GM10847 (cell line): Measurements from ENCODE around the gene ACTR3.

ENCODE experiments used
- POLR2A ChIP-seq: IDR thresholded peaks from 2 replicates; pipeline ENCODE4 v1.6.1; 2011; ENCODE audit not compliant: insufficient read length; ENCODE audit errors: extremely low read depth

The ACTR3 gene

DNA sequence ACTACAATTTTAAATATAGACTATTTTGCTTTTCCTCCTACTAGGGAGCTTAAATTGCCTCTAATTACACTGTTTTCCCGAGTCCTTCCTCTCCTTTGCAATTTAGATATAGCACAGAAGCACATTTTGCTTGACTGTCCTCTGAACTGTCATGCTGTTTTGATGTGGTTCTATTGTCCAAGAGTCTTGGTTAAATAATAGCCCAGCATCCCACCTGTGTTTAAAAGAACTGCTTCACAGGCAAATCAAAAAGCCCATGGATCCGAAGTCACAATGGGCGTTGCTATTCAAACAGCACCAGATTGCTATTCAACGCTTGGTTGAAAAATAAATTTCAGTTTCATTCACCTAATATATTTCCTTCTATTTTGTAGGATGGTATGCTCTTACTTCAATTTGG lies 22.3 kb upstream of the ACTR3 start:
- no peak for TF ChIP-seq POLR2A

DNA sequence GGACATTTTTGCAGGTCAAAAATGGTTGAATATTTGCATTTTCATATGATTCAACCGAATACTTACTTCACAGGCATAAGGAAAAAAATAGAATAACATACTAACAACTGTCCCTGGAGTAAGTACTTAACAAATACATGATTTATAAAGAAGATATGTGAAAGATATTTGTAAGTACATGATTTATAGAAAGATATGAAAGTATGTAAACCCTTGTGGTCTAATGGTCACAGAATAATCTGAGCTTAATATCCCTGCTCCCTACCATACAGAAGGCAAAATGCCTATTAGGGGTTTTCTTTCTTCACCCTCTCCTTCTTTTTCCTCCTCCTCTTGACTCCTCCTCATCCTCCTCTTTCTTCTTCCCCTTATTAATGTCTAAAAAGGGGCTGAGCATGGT lies 20.6 kb upstream of the ACTR3 start:
- TF ChIP-seq POLR2A: no peak

DNA sequence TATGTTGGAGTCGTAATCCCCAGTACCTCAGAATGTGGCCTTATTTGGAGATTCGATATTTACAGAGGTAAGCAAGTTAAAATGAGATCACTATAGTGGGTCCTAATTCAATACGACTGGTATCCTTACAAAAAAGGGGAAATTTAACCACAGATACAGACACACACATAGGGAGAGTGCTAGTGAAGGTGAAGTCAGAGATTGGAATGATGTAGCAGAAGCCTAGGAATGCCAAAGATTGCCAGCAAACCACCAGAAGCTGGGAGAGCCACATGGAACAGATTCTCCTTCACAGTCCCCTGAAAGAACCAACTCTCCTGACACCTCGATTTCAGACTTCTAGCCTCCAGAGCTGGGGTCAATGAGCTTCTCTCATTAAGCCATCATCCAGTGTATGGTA lies 17.7 kb upstream of the ACTR3 start:
- no peak for TF ChIP-seq POLR2A

DNA sequence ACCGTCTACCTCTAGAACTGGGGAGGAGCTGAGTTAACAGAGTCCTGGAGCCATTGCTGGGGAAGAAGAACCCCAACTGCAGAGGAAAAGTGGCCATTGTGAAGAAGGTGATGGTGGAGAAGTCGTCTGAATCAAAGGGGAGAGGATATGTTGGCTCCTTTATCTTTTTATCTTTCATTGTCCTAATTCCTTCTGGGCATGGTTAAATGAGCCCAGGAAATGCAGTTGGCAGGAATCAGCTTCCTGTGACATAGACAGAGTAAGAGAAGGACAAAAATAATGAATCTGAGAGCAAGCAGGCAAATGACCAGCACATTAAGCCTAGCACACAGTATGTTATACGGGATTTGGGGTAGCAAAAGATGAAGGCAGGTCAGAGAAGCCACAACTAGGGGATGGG lies 16.0 kb upstream of the ACTR3 start:
- no peak for TF ChIP-seq POLR2A

DNA sequence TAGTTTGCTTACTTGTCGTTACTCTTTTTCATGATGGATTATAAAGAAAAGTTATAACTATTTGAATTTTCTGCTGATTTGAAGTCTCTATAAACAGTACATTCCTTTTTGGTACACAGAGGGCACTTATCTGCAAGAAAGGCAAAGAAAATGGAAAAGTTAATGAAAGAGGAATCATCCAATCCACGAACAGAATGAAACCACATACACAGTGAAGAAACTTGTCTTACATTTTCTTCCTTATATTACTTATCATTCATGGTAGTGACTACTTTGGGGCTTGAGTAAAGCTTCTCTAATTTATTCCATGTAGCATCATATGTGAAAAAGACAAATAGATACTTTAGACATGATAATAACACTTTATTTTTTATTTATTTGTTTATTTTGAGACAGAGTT lies 14.8 kb upstream of the ACTR3 start:
- TF ChIP-seq POLR2A: no peak

DNA sequence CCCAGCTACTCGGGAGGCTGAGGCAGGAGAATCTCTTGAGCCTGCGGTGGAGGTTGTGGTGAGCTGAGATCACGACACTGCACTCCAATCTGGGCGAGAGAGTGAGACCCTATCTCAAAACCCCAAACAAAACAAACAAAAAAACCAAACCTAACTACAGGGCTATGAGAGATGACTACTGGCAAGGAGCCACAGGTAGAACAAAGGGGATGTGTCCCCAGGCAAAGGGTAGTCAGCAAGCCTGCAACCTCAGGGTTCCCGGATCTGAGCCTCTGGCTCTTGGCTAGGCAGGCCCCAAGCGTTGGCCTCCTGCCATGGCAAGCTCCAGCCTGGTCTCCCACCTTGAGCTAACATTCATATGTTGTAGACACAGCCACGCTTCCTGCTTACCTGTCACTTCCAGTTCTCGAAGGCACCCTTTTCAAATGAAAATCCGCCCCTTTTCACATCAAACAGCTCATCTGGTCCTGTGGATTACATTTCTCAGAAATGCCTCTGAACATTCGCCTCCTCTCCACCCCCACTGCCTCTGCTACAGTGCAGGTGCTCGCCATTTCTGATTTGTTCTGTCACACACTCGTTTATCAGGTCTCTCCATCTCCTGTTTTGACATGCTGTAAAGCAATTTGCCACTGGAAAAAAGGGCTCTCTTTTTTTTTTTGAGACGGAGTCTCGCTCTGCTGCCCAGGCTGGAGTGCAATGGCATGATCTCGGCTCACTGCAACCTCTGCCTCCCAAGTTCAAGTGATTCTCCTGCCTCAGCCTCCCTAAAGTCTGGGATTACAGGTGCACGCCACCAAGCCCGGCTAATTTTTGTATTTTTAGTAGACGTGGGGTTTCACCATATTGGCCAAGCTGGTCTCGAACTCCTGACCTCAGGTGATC lies 13.1 kb upstream of the ACTR3 start:
- no peak for TF ChIP-seq POLR2A

DNA sequence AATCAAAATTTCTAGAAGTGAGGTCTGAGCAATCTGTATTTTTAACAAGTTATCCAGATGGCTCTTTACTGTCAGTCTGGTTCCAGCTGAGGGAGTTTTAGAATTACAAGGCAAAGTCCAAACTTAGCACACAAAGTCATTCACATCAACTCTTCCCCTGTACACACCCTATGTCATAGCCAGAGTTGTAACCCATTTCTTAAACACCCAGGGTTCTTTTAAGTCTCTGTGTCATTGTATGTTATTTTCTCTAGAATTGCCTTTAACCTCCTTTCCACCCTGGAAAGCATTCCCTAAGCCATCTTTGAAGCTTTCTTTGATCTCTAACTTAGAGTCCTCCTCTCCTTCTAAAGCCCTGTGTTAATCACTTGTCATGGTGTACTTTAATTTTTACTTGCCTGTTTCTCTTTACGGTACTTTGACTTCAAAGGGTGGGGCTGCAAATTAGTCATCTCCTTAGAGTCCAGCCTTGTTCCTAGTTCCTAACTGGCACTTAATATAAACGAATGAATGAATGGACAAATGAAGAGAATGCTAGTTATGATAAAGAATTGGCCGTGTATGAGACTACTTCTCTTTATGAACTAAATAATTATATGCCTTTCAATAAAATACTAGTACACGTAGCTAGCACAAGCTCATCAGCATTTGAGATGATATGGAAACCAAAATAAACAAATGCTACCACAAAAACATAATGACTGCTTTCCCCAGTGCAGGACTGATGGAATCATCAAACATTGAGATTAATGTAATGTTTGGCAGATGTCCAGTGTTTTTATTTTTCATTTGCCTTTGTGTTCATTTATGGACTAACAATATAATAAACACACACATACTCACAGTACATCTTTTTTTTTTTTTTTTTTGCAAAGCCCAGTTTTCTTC lies 11.9 kb upstream of the ACTR3 start:
- no peak for TF ChIP-seq POLR2A

DNA sequence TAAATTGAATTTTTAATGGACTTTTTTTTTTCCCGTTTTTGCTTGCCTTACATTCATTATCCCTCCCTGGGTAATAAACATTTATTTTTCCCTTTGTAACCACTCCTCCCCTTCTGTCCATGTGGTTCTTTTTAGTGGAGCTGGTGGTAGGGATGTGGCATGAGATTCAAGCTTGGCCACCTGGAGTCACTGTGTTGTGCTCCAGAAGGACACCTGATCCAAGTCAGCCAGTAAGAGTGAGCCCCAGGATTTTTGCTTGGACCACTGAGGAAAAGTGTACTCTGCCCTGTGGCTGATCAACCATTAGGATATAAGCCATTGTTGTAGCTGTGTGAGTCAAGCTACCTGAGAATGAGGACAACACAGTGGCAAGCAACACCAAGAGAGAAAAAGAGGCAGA lies 11.1 kb upstream of the ACTR3 start:
- no peak for TF ChIP-seq POLR2A

DNA sequence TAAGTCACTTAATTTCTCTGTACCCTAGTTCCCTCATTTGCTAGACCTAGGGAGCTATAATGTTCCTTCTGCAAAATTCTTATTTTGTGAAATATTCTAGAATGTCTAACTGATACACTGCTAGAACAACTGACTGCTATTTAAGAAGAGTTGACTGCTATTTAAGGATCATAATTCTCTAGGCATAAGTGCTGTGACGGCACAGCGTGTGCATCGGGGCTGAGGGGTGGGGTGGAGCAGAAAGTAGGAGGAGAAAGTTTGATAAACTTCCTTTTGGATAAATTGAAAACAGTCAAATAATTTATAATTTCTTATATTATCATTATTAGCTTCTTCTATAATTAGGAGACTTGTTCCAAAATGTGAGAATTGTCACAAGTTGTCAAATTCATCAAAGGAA lies 10.4 kb upstream of the ACTR3 start:
- TF ChIP-seq POLR2A: no peak

DNA sequence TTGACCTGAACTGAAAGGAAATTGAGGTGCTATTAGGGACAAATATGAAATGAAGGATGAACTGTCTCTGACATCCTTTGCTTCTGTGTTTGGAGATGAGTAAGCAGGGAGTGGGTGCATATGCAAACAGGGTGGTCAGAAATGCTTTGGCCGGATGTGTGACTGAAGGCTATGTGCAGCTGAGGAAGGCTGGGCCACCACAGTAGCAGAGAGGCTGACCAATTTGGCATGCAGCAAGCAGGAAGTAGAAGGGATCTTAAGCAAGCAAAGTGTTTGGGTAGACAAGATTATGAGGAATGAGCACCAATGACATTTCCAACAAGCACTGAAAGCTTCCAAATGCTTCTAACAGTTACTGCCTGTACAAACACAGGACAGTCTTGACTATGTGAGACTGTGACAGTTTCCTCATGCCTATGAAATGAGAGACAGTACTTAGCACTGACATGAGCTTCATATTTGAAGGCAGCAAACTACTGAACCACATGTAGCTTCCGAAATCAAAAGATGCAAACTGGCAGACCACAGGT lies 3.3 kb upstream of the ACTR3 start:
- no peak for TF ChIP-seq POLR2A

DNA sequence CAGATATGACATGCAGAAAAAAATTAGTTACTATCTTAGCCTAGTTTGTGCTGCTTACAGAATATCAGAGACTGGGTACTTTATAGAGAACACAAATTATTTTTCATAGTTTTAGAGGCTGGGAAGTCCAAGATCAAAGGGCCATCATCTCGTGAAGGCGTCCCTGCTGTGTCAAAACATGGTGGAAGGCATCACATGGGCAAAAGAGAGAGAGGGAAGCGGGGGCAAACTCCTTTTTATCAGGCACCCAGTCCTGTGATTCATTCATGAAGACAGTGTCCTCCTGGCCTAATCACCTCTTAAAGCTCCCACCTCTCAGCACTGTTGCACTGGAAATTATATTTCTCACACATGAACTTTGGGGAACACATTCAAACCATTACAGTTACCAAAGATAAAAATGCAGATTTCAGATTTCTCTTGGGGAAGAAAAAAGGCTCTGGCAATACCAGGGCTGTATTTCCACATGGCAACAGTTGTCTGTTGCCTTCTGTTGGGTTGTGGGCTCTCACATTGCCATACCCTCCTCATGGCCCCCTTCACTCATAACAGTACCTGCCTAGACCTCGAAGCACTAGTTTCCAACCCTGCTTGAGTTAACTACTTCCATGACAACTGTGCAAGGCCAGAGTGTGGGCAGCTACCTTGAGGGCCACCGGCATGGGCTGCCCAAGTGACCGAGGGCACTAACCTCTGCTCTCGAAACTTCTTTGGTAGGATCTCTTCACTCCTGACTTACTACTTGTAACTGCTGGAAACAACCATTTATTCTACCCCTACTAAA lies 2.7 kb upstream of the ACTR3 start:
- no peak for TF ChIP-seq POLR2A

DNA sequence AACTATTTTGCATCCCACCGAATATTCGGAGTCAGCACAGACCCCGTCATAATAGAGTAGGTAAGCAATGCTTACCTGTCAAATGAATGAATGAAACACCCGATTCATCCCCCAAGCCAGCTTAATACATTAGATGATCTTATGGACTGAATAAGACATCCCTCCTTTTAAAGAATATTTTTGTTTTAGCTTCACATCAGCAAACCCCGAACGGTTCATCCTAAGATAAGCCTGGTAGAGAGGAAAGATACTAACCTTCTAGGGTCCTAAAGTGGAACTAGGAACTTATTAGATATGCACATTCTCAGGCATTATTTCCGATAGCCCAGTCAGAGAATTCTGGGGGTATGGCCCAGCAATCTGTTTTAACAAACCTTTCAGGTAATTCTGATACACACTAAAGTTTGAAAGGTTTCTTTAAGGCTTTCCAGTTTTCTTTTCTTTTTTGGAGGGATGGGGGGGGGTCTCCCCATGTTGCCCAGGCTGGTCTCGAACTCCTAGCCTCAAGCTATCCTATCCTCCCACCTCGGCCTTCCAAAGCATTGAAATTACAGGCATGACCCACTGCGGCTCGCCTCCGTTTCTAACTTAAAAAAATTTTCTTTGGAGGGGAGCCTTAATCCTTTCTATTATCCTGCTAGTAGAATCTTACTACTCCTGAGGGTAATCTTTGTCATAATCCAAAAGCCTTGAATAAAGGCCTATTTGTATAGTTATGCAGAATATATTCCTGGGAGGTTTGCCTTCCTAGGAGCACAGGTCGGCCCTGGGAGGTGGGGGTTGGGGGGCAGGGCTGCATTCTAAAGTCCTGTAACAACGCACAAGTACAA lies 1.0 kb upstream of the ACTR3 start:
- TF ChIP-seq POLR2A: no peak

DNA sequence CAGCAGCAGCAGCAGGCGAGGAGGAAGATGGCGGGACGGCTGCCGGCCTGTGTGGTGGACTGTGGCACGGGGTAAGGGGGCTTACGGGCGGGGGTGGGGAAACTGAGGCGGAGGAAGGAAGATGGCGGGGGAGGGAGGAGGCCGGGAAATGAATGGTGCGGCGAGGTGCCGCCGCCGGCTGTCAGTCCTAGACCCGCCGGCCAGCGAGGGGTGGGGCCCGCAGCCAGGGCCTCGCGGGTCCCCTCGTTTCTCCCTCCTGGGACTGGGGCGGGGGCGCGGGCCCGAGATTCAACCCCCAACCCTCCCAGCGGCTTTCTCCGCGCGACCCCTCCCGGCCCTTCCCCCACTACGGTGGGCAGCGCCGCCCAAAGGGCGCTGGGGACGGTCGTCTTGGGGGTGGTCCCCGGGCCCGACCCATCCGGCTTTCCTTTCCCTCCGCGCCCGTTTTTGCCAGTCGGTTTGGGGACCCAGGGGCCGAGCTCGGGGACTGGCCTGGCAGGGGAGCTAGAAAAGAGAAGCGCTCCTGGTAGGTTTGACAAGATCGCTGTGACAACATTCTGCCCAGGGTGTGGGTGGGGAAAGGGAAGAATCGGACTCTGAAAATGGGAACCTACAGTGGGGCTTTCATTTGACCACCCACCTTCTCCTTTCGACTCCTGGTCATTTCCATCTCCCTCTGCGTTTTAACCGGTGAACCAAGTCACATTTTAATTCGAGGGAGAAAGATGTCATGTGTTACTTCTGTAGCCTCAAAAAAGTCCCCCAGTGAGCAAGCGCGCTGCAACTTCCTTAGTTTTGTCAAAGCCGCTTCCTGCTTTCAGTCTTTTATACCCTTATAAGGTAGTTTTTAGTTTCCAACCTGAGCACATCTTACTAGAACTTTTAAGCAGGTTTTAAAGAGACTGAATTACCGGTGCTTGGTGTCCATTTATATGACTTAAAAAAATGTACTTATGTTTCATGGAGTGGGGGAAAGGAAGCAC lies 655 bp downstream of the ACTR3 start:
- TF ChIP-seq POLR2A: no peak
